ENCODE results near the gene SAP130.
"Not testable (repeated sequence)": the region's sequence is repeated elsewhere in the genome, so short reads cannot be mapped to it uniquely, and the experiment has no call there.

Gene SAP130

GRCh38 chr2:127913808-127914457 lies 113.9 kb downstream of the SAP130 start:
- DNase-seq (ENCODE audit: low spot score), result no peak
- no peak for TF ChIP-seq CTCF (IDR thresholded peaks at IDR 0.05; ENCODE audit: extremely low read depth, insufficient read depth, missing control alignments)
- in situ Hi-C loops (cut with MboI; ENCODE audit: low pct_unique_long_range_greater_than_20kb, low sequenced_read_pairs, unreplicated experiment), result no loop called here

- in situ Hi-C loops (cut with MboI; ENCODE audit: low pct_unique_long_range_greater_than_20kb, low sequenced_read_pairs, unreplicated experiment), result no loop called here
- DNase-seq (ENCODE audit: low spot score), result no peak
- TF ChIP-seq CTCF (IDR thresholded peaks at IDR 0.05; ENCODE audit: extremely low read depth, insufficient read depth, missing control alignments), result no peak
These were observed 116.1 kb downstream of the SAP130 start for GRCh38 chr2:127911737-127912136.

GRCh38 chr2:127910415-127910814 lies 117.4 kb downstream of the SAP130 start:
- DNase-seq (ENCODE audit: low spot score), result no peak
- in situ Hi-C loops (cut with MboI; ENCODE audit: low pct_unique_long_range_greater_than_20kb, low sequenced_read_pairs, unreplicated experiment), result no loop called here
- no peak for TF ChIP-seq CTCF (IDR thresholded peaks at IDR 0.05; ENCODE audit: extremely low read depth, insufficient read depth, missing control alignments)

- in situ Hi-C loops (cut with MboI; ENCODE audit: low pct_unique_long_range_greater_than_20kb, low sequenced_read_pairs, unreplicated experiment), result no loop called here
- no peak for TF ChIP-seq CTCF (IDR thresholded peaks at IDR 0.05; ENCODE audit: extremely low read depth, insufficient read depth, missing control alignments)
- DNase-seq (ENCODE audit: low spot score), result no peak
These were observed 118.8 kb downstream of the SAP130 start for GRCh38 chr2:127909019-127909418.

GRCh38 chr2:127907733-127908400 lies 120.0 kb downstream of the SAP130 start:
- DNase-seq (ENCODE audit: low spot score); in situ Hi-C loops (cut with MboI; ENCODE audit: low pct_unique_long_range_greater_than_20kb, low sequenced_read_pairs, unreplicated experiment): not testable (repeated sequence)

- in situ Hi-C loops (cut with MboI; ENCODE audit: low pct_unique_long_range_greater_than_20kb, low sequenced_read_pairs, unreplicated experiment), result no loop called here
- no peak for TF ChIP-seq CTCF (IDR thresholded peaks at IDR 0.05; ENCODE audit: extremely low read depth, insufficient read depth, missing control alignments)
- no peak for DNase-seq (ENCODE audit: low spot score)
These were observed 121.5 kb downstream of the SAP130 start for GRCh38 chr2:127906206-127906926.
